B cell (primary cell): Measurements from ENCODE around the gene OR52E4. TPM values are rescaled to one million over a fixed set of nuclear protein-coding genes. Genes with fewer than 3 reads are reported as not detected.

Experiments
- ATAC-seq: fragments of 200-7000 bp; cut with Tn5 transposase; one replicate; pipeline ENCODE4 v1.10.0; 2021; ENCODE audit warnings: low read depth, mild to moderate bottlenecking, moderate number of reproducible peaks, moderate library complexity
- CTCF ChIA-PET: fragments of 350-600 bp; sonication (Branson Sonifier 250); formaldehyde crosslinking; loops from one replicate; lab custom pipeline; 2021; ENCODE audit warnings: antibody characterized with exemption, inconsistent platforms; lab: Charles Lee
- POLR2A ChIA-PET: fragments of 350-600 bp; sonication (Branson Sonifier 250); formaldehyde crosslinking; loops from one replicate; lab custom pipeline; 2021; ENCODE audit warnings: antibody characterized with exemption; lab: Charles Lee
- DNase-seq: peaks from one replicate; pipeline ENCODE4 v3.0.0; 2013
- H2AFZ ChIP-seq: 2 replicates; pipeline ENCODE4 v1.6.1; 2012; ENCODE audit warnings: mild to moderate bottlenecking, low read depth, low read length; ENCODE audit not compliant: insufficient read depth, poor library complexity, severe bottlenecking
- H3K27ac ChIP-seq, 2 donors: 1 replicate in 1 of 2; 2 replicates in 1 of 2; pipeline ENCODE4 v1.5.1; 2012 to 2013; ENCODE audit warnings: low read length in 2 of 2, mild to moderate bottlenecking in 2 of 2, moderate library complexity in 1 of 2
- H3K27me3 ChIP-seq, 4 experiments: fragments of 200-600 bp in 1 of 4; sonication (generic) in 1 of 4; replicated peaks in 1 of 4; 1 replicate in 2 of 4; 2 replicates in 2 of 4; pipeline versions ENCODE4 v1.6.1 to v1.7.0; 2013 to 2016; ENCODE audit warnings: low read length in 3 of 4, mild to moderate bottlenecking in 2 of 4, mixed read lengths in 1 of 4, moderate library complexity in 1 of 4; ENCODE audit not compliant: insufficient read depth in 4 of 4, control insufficient read depth in 3 of 4; ENCODE audit errors: control extremely low read depth in 1 of 4
- H3K36me3 ChIP-seq, 2 experiments: replicated peaks in 1 of 2; 1 replicate in 1 of 2; 2 replicates in 1 of 2; pipeline versions ENCODE4 v1.6.1 to v1.7.1; 2013; ENCODE audit warnings: low read length in 1 of 2; ENCODE audit not compliant: insufficient read depth in 2 of 2, control insufficient read depth in 1 of 2; ENCODE audit errors: control extremely low read depth in 1 of 2, extremely low read depth in 1 of 2
- H3K4me1 ChIP-seq, 2 donors: fragments of 200-600 bp in 1 of 2; sonication (generic) in 1 of 2; 1 replicate in 1 of 2; 2 replicates in 1 of 2; pipeline versions ENCODE4 v1.5.1 to v1.6.1; 2013 to 2017; ENCODE audit warnings: low read length in 2 of 2; ENCODE audit not compliant: control insufficient read depth in 2 of 2, insufficient read depth in 2 of 2
- H3K4me2 ChIP-seq: replicated peaks from 2 replicates; pipeline ENCODE3; 2012; ENCODE audit warnings: mild to moderate bottlenecking, low read depth, low read length; ENCODE audit not compliant: poor library complexity, severe bottlenecking
- H3K4me3 ChIP-seq, 5 experiments: fragments of 200-600 bp in 1 of 5; sonication (generic) in 1 of 5; 1 replicate in 3 of 5; 2 replicates in 2 of 5; pipeline versions ENCODE4 v1.5.1 to v1.7.0; 2011 to 2016; ENCODE audit warnings: low read length in 4 of 5, mild to moderate bottlenecking in 4 of 5, low read depth in 2 of 5, control low read depth in 1 of 5, moderate library complexity in 1 of 5; ENCODE audit not compliant: insufficient read depth in 1 of 5; ENCODE audit errors: control extremely low read depth in 1 of 5, extremely low read depth in 1 of 5
- H3K79me2 ChIP-seq: fragments of 200-600 bp; sonication (generic); one replicate; pipeline ENCODE4 v1.6.0; 2016; ENCODE audit warnings: low read length; ENCODE audit not compliant: control insufficient read depth, insufficient read depth
- H3K9ac ChIP-seq: fragments of 200-600 bp; sonication (generic); 2 replicates; pipeline ENCODE4 v1.6.1; 2017; ENCODE audit warnings: mild to moderate bottlenecking, low read length, moderate library complexity
- H3K9me3 ChIP-seq, 3 donors: one replicate each; pipeline versions ENCODE4 v1.6.1 to v1.7.1; 2013; ENCODE audit warnings: low read length in 2 of 3; ENCODE audit not compliant: control insufficient read depth in 2 of 3, insufficient read depth in 1 of 3; ENCODE audit errors: control extremely low read depth in 1 of 3
- H4K20me1 ChIP-seq: 2 replicates; pipeline ENCODE4 v1.6.0; 2012; ENCODE audit warnings: mild to moderate bottlenecking, low read length; ENCODE audit not compliant: insufficient read depth, control insufficient read depth, poor library complexity, severe bottlenecking
- H3K27ac Mint-ChIP-seq: one replicate; pipeline ENCODE4 v1.8.0; 2021; ENCODE audit warnings: mixed read lengths
- H3K27me3 Mint-ChIP-seq: one replicate; pipeline ENCODE4 v1.8.0; 2021; ENCODE audit warnings: mixed read lengths
- H3K4me1 Mint-ChIP-seq: one replicate; pipeline ENCODE4 v1.8.0; 2021; ENCODE audit warnings: mixed read lengths
- H3K4me3 Mint-ChIP-seq: one replicate; pipeline ENCODE4 v1.8.0; 2021; ENCODE audit warnings: mixed read lengths
- H3K9me3 Mint-ChIP-seq: one replicate; pipeline ENCODE4 v1.8.0; 2022; ENCODE audit warnings: mixed read lengths; ENCODE audit not compliant: insufficient read depth
- CTCF ChIP-seq: fragments of 200-600 bp; IDR thresholded peaks from one replicate; pipeline ENCODE4 v1.8.0; 2022; ENCODE audit warnings: antibody characterized with exemption, mild to moderate bottlenecking
- EZH2 ChIP-seq: IDR thresholded peaks from 2 replicates; pipeline ENCODE4 v1.6.1; 2012; ENCODE audit warnings: borderline replicate concordance, low read depth, mild to moderate bottlenecking, moderate library complexity, low read length; ENCODE audit not compliant: insufficient read depth, poor library complexity, severe bottlenecking
- WGBS: methylation state at CpG from one replicate; pipeline ENCODE4 v1.1.5; 2013; ENCODE audit warnings: missing lambda C conversion rate; ENCODE audit not compliant: insufficient coverage; 5-methylcytosine and 5-hydroxymethylcytosine counted together
- intact Hi-C: fragments of 100-400 bp; cut with micrococcal nuclease; formaldehyde crosslinking; loops from one replicate; pipeline ENCODE4 v1.10.0; 2022
- polyA plus RNA-seq: library from polyadenylated mRNA; depleted of rRNA; stranded (reverse); fragments of >200 nt; gene quantifications from 2 replicates; pipeline ENCODE4 v1.2.3, GENCODE V29; 2012
- total RNA-seq, 2 donors: library from RNA; stranded (reverse); fragments of 120-200 nt in 1 of 2; gene quantifications; 1 replicate in 1 of 2; 2 replicates in 1 of 2; pipeline versions ENCODE4 v1.2.3 to v1.2.4, GENCODE V29; 2013 to 2022

The OR52E4 gene
- total and polyA plus RNA-seq, 2 donors (not counting 1 experiment from before 2014, with no cell fraction given), result not detected

GRCh38 chr11:5887172-5887571 is 6.7 kb downstream of the OR52E4 start:
- 59% methylated on average over 2 of the region's 3 CpGs for WGBS
- intact Hi-C loops, result no loop called here
- no peak overlapping the region for H3K4me2 ChIP-seq
- no peaks in the 10 kb centered on the region for H3K4me1 Mint-ChIP-seq
- H3K79me2 ChIP-seq, result no peaks in the 10 kb centered on the region
- H3K27me3 ChIP-seq, result peaks cover 0 to 3% (median 0%) of the 10 kb centered on the region in 4 experiments
- ATAC-seq (no peak), DNase-seq (no peak)
- no peak overlapping the region for H3K27ac Mint-ChIP-seq
- no peaks in the 10 kb centered on the region for H3K4me1 ChIP-seq
- peaks cover 7% of the 10 kb centered on the region for H3K27me3 Mint-ChIP-seq
- H2AFZ ChIP-seq, result no peak overlapping the region
- ChIA-PET CTCF (interaction anchor here (1.4 to 1.6 kb wide), 2 partner anchors 10 to 15 kb away, joined by 3 read pairs; no protein-coding TSS in a partner anchor), POLR2A (no interaction called here)
- TF ChIP-seq EZH2, result no peak
- TF ChIP-seq CTCF, result no peak
- no peak overlapping the region for H3K9ac ChIP-seq
- no peak overlapping the region for H3K4me3 Mint-ChIP-seq
- H3K36me3 ChIP-seq, result no peaks in the 10 kb centered on the region
- H3K9me3 Mint-ChIP-seq, result no peaks in the 10 kb centered on the region
- no peak overlapping the region for H3K4me3 ChIP-seq
- H4K20me1 ChIP-seq, result no peaks in the 10 kb centered on the region
- H3K9me3 ChIP-seq, result no peaks in the 10 kb centered on the region
- H3K27ac ChIP-seq, result no peak overlapping the region

- no peak overlapping the region for H3K4me3 ChIP-seq
- H3K36me3 ChIP-seq, result no peaks in the 10 kb centered on the region
- H2AFZ ChIP-seq, result no peak overlapping the region
- no peak overlapping the region for H3K9ac ChIP-seq
- POLR2A ChIA-PET, result no interaction called here
- CTCF ChIA-PET, result interaction anchor here (1.4 to 1.6 kb wide), 2 partner anchors 10 to 15 kb away, joined by 3 read pairs; no protein-coding TSS in a partner anchor
- H3K79me2 ChIP-seq, result no peaks in the 10 kb centered on the region
- H3K27ac Mint-ChIP-seq, result no peak overlapping the region
- no peaks in the 10 kb centered on the region for H4K20me1 ChIP-seq
- H3K4me3 Mint-ChIP-seq, result no peak overlapping the region
- WGBS, result no CpG with 5 or more reads among the region's 1 CpG
- H3K4me1 Mint-ChIP-seq, result no peaks in the 10 kb centered on the region
- intact Hi-C loops, result no loop called here
- H3K27me3 ChIP-seq, result peaks cover 0 to 3% (median 0%) of the 10 kb centered on the region in 4 experiments
- no peaks in the 10 kb centered on the region for H3K9me3 Mint-ChIP-seq
- no peak for TF ChIP-seq EZH2
- no peak for TF ChIP-seq CTCF
- no peak for ATAC-seq
- H3K9me3 ChIP-seq, result no peaks in the 10 kb centered on the region
- no peak overlapping the region for H3K27ac ChIP-seq
- DNase-seq, result no peak
- H3K4me1 ChIP-seq, result no peaks in the 10 kb centered on the region
- no peak overlapping the region for H3K4me2 ChIP-seq
- H3K27me3 Mint-ChIP-seq, result peaks cover 7% of the 10 kb centered on the region
Measured at GRCh38 chr11:5887661-5888060, 7.2 kb downstream of the OR52E4 start.
